Activated CD8-positive, alpha-beta T cell treated with anti-CD3 and anti-CD28 coated beads for 36 hours (primary cell): ENCODE data around the gene MYPN. TPM values are rescaled to one million over a fixed set of nuclear protein-coding genes. Genes with fewer than 3 reads are reported as not detected.
A peak's percentile ranks its signal among the peaks of the same experiment; 100 is the strongest.
"Not testable (repeated sequence)": the region's sequence is repeated elsewhere in the genome, so short reads cannot be mapped to it uniquely, and the experiment has no call there.

ENCODE experiments used
- ATAC-seq: fragments of 200-7000 bp; cut with Tn5 transposase; one replicate; pipeline ENCODE4 v1.10.0; 2021; ENCODE audit warnings: mild to moderate bottlenecking, moderate library complexity
- CTCF ChIA-PET: fragments of 350-600 bp; sonication (Branson Sonifier 250); formaldehyde crosslinking; loops from one replicate; lab custom pipeline; 2021; ENCODE audit warnings: antibody characterized with exemption; lab: Charles Lee
- POLR2A ChIA-PET: fragments of 350-600 bp; sonication (Branson Sonifier 250); formaldehyde crosslinking; loops from one replicate; lab custom pipeline; 2021; ENCODE audit warnings: antibody characterized with exemption; lab: Charles Lee
- DNase-seq: peaks from one replicate; pipeline ENCODE4 v3.0.0-alpha.2; 2020
- H3K27ac Mint-ChIP-seq: one replicate; pipeline ENCODE4 v1.8.0; 2021; ENCODE audit warnings: mild to moderate bottlenecking, mixed read lengths
- H3K27me3 Mint-ChIP-seq: one replicate; pipeline ENCODE4 v1.8.0; 2021; ENCODE audit warnings: mixed read lengths
- H3K36me3 Mint-ChIP-seq: one replicate; pipeline ENCODE4 v1.8.0; 2021; ENCODE audit warnings: low read depth, mixed read lengths
- H3K4me1 Mint-ChIP-seq: one replicate; pipeline ENCODE4 v1.8.0; 2021; ENCODE audit warnings: low read depth, mixed read lengths
- H3K4me3 Mint-ChIP-seq: one replicate; pipeline ENCODE4 v1.8.0; 2021; ENCODE audit warnings: mild to moderate bottlenecking, moderate library complexity, mixed read lengths
- H3K9me3 Mint-ChIP-seq: one replicate; pipeline ENCODE4 v1.8.0; 2021; ENCODE audit warnings: mixed read lengths
- CTCF ChIP-seq: fragments of 200-600 bp; IDR thresholded peaks from one replicate; pipeline ENCODE4 v1.8.0; 2022; ENCODE audit warnings: antibody characterized with exemption, mild to moderate bottlenecking
- intact Hi-C: fragments of 100-400 bp; cut with micrococcal nuclease; formaldehyde crosslinking; loops from one replicate; pipeline ENCODE4 v1.10.0; 2022
- total RNA-seq, 2 experiments: library from RNA; stranded (reverse); gene quantifications; one replicate each; pipeline ENCODE4 v1.2.3, GENCODE V29; 2021

MYPN gene
- total RNA-seq, 2 experiments from 2014 or later = not detected

GRCh38 chr10:68192113-68192512, 82.8 kb downstream of the MYPN start:
- DNase-seq (no peak), ATAC-seq (no peak)
- intact Hi-C loops = no loop called here
- no peak for TF ChIP-seq CTCF
- peaks cover 11% of the 10 kb centered on the region for H3K27me3 Mint-ChIP-seq
- no peaks in the 10 kb centered on the region for H3K9me3 Mint-ChIP-seq
- H3K4me1 Mint-ChIP-seq = no peaks in the 10 kb centered on the region
- H3K4me3 Mint-ChIP-seq = no peak overlapping the region
- POLR2A ChIA-PET = no interaction called here
- CTCF ChIA-PET = no interaction called here
- H3K27ac Mint-ChIP-seq = no peak overlapping the region
- no peaks in the 10 kb centered on the region for H3K36me3 Mint-ChIP-seq

- H3K9me3 Mint-ChIP-seq = no peaks in the 10 kb centered on the region
These were observed 85.0 kb downstream of the MYPN start for GRCh38 chr10:68194290-68194689.

GRCh38 chr10:68195776-68196175, 86.5 kb downstream of the MYPN start:
- POLR2A ChIA-PET, intact Hi-C loops, H3K27ac Mint-ChIP-seq, DNase-seq, ATAC-seq, H3K4me1 Mint-ChIP-seq, H3K4me3 Mint-ChIP-seq, H3K9me3 Mint-ChIP-seq, H3K36me3 Mint-ChIP-seq: not testable (repeated sequence)
- peaks cover 26% of the 10 kb centered on the region for H3K27me3 Mint-ChIP-seq
- CTCF ChIA-PET = interaction anchor here (1.4 kb wide), 1 partner anchor 17 kb away, joined by 10 read pairs; no protein-coding TSS in a partner anchor

More at GRCh38 chr10:68194290-68194689, 85.0 kb downstream of the MYPN start:
- Mint-ChIP-seq H3K27ac (no peak overlapping the region), H3K36me3 (no peaks in the 10 kb centered on the region), H3K4me1 (no peaks in the 10 kb centered on the region), H3K27me3 (peaks cover 17% of the 10 kb centered on the region), H3K4me3 (no peak overlapping the region)
- CTCF ChIA-PET = interaction anchor here (1.1 kb wide), 1 partner anchor 18 kb away, joined by 5 read pairs; no protein-coding TSS in a partner anchor
- no peak for TF ChIP-seq CTCF
- POLR2A ChIA-PET = no interaction called here
- DNase-seq (no peak), ATAC-seq (no peak)
- intact Hi-C loops = no loop called here

- CTCF ChIA-PET = interaction anchor here (1.2 to 1.4 kb wide), 2 partner anchors 16 to 41 kb away, joined by 3 to 10 read pairs; no protein-coding TSS in a partner anchor
- intact Hi-C loops = no loop called here
- no peaks in the 10 kb centered on the region for H3K36me3 Mint-ChIP-seq
- no peaks in the 10 kb centered on the region for H3K9me3 Mint-ChIP-seq
- H3K27ac Mint-ChIP-seq = no peak overlapping the region
- DNase-seq (no peak), ATAC-seq (no peak)
- TF ChIP-seq CTCF = no peak
- no peak overlapping the region for H3K4me3 Mint-ChIP-seq
- POLR2A ChIA-PET = no interaction called here
- peaks cover 28% of the 10 kb centered on the region for H3K27me3 Mint-ChIP-seq
- no peaks in the 10 kb centered on the region for H3K4me1 Mint-ChIP-seq
These were observed 87.4 kb downstream of the MYPN start for GRCh38 chr10:68196701-68197100.

- intact Hi-C loops = no loop called here
- H3K9me3 Mint-ChIP-seq = no peaks in the 10 kb centered on the region
- TF ChIP-seq CTCF = no peak
- POLR2A ChIA-PET = interaction anchor here (0.6 kb wide), 1 partner anchor 18 kb away, joined by 3 read pairs; no protein-coding TSS in a partner anchor
- no peaks in the 10 kb centered on the region for H3K4me1 Mint-ChIP-seq
- CTCF ChIA-PET = interaction anchor here (1.2 to 1.7 kb wide), 4 partner anchors 10 to 348 kb away, joined by 3 to 14 read pairs (median 4); no protein-coding TSS in a partner anchor
- H3K4me3 Mint-ChIP-seq = no peak overlapping the region
- DNase-seq = peak; percentile 16
- ATAC-seq = no peak
- peaks cover 28% of the 10 kb centered on the region for H3K27me3 Mint-ChIP-seq
- H3K36me3 Mint-ChIP-seq = no peaks in the 10 kb centered on the region
- no peak overlapping the region for H3K27ac Mint-ChIP-seq
These were observed 93.7 kb downstream of the MYPN start for GRCh38 chr10:68202960-68203353.
